A549 (cell line): ENCODE measurements around the gene NDNF. TPM values are rescaled to one million over a fixed set of nuclear protein-coding genes. Genes with fewer than 3 reads are reported as not detected.

Experiments used
- ATAC-seq, 2 experiments: fragments of 200-7000 bp in 1 of 2; fragments of >200 bp in 1 of 2; cut with Nextera tagmentation in 1 of 2; cut with Tn5 transposase in 1 of 2; 3 replicates each; pipeline versions ENCODE4 v1.8.0 to v1.9.1; 2018 to 2020; ENCODE audit warnings: mild to moderate bottlenecking in 1 of 2, moderate library complexity in 1 of 2
- CTCF ChIA-PET: fragments of 300-600 bp; sonication (Branson Sonifier 250); formaldehyde crosslinking; extraction: SDS; loops from one replicate; lab custom pipeline; 2021; ENCODE audit warnings: antibody characterized with exemption, inconsistent platforms; lab: Yijun Ruan, JAX
- POLR2A ChIA-PET: fragments of 350-600 bp; formaldehyde crosslinking; extraction: SDS; loops from one replicate; lab custom pipeline; 2021; ENCODE audit warnings: antibody characterized with exemption, inconsistent platforms; lab: Yijun Ruan, JAX
- DNase-seq, 2 experiments: peaks; one replicate each; pipeline versions ENCODE4 v3.0.0 to v3.0.0-alpha.2; 2011 to 2016; ENCODE audit warnings: low read depth in 1 of 2, low spot score in 1 of 2
- FAIRE-seq: peaks from 2 replicates; lab custom pipeline; 2011; peaks lifted over from hg19 to GRCh38; lab: Jason Lieb, UNC
- H3K27ac ChIP-seq, 2 experiments: fragments of >200 bp; sonication (Bioruptor Twin); formaldehyde crosslinking; 3 replicates each; pipeline ENCODE4 v1.5.1; 2016 to 2017
- H3K4me1 ChIP-seq: fragments of >200 bp; sonication (Bioruptor Twin); formaldehyde crosslinking; 3 replicates; pipeline ENCODE4 v1.6.1; 2016
- H3K4me2 ChIP-seq: fragments of >200 bp; sonication (Bioruptor Twin); formaldehyde crosslinking; 3 replicates; pipeline ENCODE4 v1.6.1; 2016
- H3K4me3 ChIP-seq: fragments of >200 bp; sonication (Bioruptor Twin); formaldehyde crosslinking; 3 replicates; pipeline ENCODE4 v1.5.1; 2016
- H3K9me3 ChIP-seq: fragments of >200 bp; sonication (Bioruptor Twin); formaldehyde crosslinking; 3 replicates; pipeline ENCODE4 v1.6.1; 2016
- CBX8 ChIP-seq: fragments of 200-600 bp; sonication (generic); IDR thresholded peaks from 2 replicates; pipeline ENCODE4 v1.6.1; 2016
- CEBPB ChIP-seq, 2 experiments: fragments of >200 bp in 1 of 2; sonication (Bioruptor Twin) in 1 of 2; formaldehyde crosslinking in 1 of 2; IDR thresholded peaks; 2 replicates each; pipeline ENCODE4 v1.6.1; 2012 to 2016
- CHD2 ChIP-seq: fragments of 150-350 bp; IDR thresholded peaks from 2 replicates; pipeline ENCODE4 v1.6.1; 2014; ENCODE audit warnings: low read length; ENCODE audit not compliant: partially characterized antibody
- E2F6 ChIP-seq: IDR thresholded peaks from 2 replicates; pipeline ENCODE4 v1.6.1; 2012; ENCODE audit warnings: low read depth, borderline replicate concordance
- EHF ChIP-seq: fragments of 250-450 bp; sonication (Bioruptor Pico); IDR thresholded peaks from 2 replicates; pipeline ENCODE4 v1.5.0; 2020; ENCODE audit warnings: mild to moderate bottlenecking
- FOSB ChIP-seq: fragments of 250-450 bp; sonication (Bioruptor Pico); IDR thresholded peaks from 2 replicates; pipeline ENCODE4 v1.5.0; 2020; ENCODE audit warnings: mild to moderate bottlenecking, moderate library complexity
- HES2 ChIP-seq: fragments of >200 bp; sonication (Bioruptor Twin); formaldehyde crosslinking; IDR thresholded peaks from 2 replicates; pipeline ENCODE4 v1.6.1; 2016
- HOXA7 ChIP-seq: fragments of 250-450 bp; sonication (Bioruptor Pico); IDR thresholded peaks from 2 replicates; pipeline ENCODE4 v1.5.0; 2020; ENCODE audit warnings: mild to moderate bottlenecking, moderate library complexity
- HOXB13 ChIP-seq: fragments of 250-450 bp; sonication (Bioruptor Pico); IDR thresholded peaks from 2 replicates; pipeline ENCODE4 v1.5.0; 2020; ENCODE audit warnings: low read depth, mild to moderate bottlenecking, moderate library complexity
- HOXB5 ChIP-seq: fragments of 250-450 bp; sonication (Bioruptor Pico); IDR thresholded peaks from 2 replicates; pipeline ENCODE4 v1.5.0; 2020; ENCODE audit warnings: mild to moderate bottlenecking, moderate library complexity
- JUN ChIP-seq, 2 experiments: fragments of >200 bp; sonication (Bioruptor Twin); formaldehyde crosslinking; IDR thresholded peaks; 2 replicates in 1 of 2; 3 replicates in 1 of 2; pipeline ENCODE4 v1.6.1; 2016 to 2017
- JUNB ChIP-seq: fragments of >200 bp; sonication (Bioruptor Twin); formaldehyde crosslinking; IDR thresholded peaks from 2 replicates; pipeline ENCODE4 v1.6.1; 2016
- MAZ ChIP-seq: fragments of 150-350 bp; IDR thresholded peaks from 2 replicates; pipeline ENCODE4 v1.6.1; 2014; ENCODE audit warnings: antibody characterized with exemption, low read depth, low read length, borderline replicate concordance
- NPAS2 ChIP-seq: fragments of 250-450 bp; sonication (Bioruptor Pico); IDR thresholded peaks from 2 replicates; pipeline ENCODE4 v1.8.0; 2022; ENCODE audit warnings: mild to moderate bottlenecking, moderate library complexity, borderline replicate concordance
- RAD21 ChIP-seq, 2 experiments: fragments of >200 bp in 1 of 2; sonication (Bioruptor Twin) in 1 of 2; formaldehyde crosslinking in 1 of 2; IDR thresholded peaks in 1 of 2; conservative IDR thresholded peaks in 1 of 2; 2 replicates in 1 of 2; 3 replicates in 1 of 2; pipeline ENCODE4 v1.6.1; 2012 to 2018; ENCODE audit warnings: inconsistent platforms in 1 of 2
- RCOR1 ChIP-seq: fragments of 150-350 bp; IDR thresholded peaks from 2 replicates; pipeline ENCODE4 v1.6.1; 2014; ENCODE audit warnings: antibody characterized with exemption, low read length, low read depth
- REST ChIP-seq: fragments of 200-600 bp; sonication (generic); IDR thresholded peaks from 2 replicates; pipeline ENCODE4 v1.6.1; 2016; ENCODE audit warnings: antibody characterized with exemption, mild to moderate bottlenecking, moderate library complexity
- SMC3 ChIP-seq: fragments of >200 bp; sonication (Bioruptor Twin); formaldehyde crosslinking; IDR thresholded peaks from 3 replicates; pipeline ENCODE4 v1.6.1; 2018; ENCODE audit warnings: inconsistent platforms
- SREBF2 ChIP-seq: fragments of 450-650 bp; IDR thresholded peaks from 2 replicates; pipeline ENCODE4 v1.6.1; 2014; ENCODE audit warnings: mild to moderate bottlenecking, moderate library complexity
- TFCP2L1 ChIP-seq: fragments of 250-450 bp; sonication (Bioruptor Pico); IDR thresholded peaks from 2 replicates; pipeline ENCODE4 v1.5.0; 2021; ENCODE audit warnings: mild to moderate bottlenecking
- TP53 ChIP-seq: fragments of 250-450 bp; sonication (Bioruptor Pico); IDR thresholded peaks from 2 replicates; pipeline ENCODE4 v1.5.0; 2021; ENCODE audit warnings: mild to moderate bottlenecking, moderate library complexity
- ZNF302 ChIP-seq: fragments of 250-450 bp; sonication (Bioruptor Pico); IDR thresholded peaks from 2 replicates; pipeline ENCODE4 v1.9.0; 2021; ENCODE audit warnings: inconsistent platforms, mild to moderate bottlenecking, moderate library complexity
- ZSCAN20 ChIP-seq: fragments of 250-450 bp; sonication (Bioruptor Pico); IDR thresholded peaks from 2 replicates; pipeline ENCODE4 v1.8.0; 2022; ENCODE audit warnings: mild to moderate bottlenecking, moderate library complexity
- WGBS: methylation state at CpG from one replicate; pipeline ENCODE4 v1.1.6; 2017; ENCODE audit errors: missing lambda C conversion rate; 5-methylcytosine and 5-hydroxymethylcytosine counted together
- polyA plus RNA-seq, 4 experiments: library from polyadenylated mRNA; depleted of rRNA in 3 of 4; stranded (reverse); fragments of >200 nt; fragmentation: RNase III in 1 of 4; extraction: RNeasy Plus Mini Kit Qiagen cat#74134 plus additional on column Dnase treatment in 1 of 4; gene quantifications; 2 replicates in 3 of 4; 3 replicates in 1 of 4; pipeline ENCODE4 v1.2.3, GENCODE V29; 2011 to 2017
- TF ChIP-seq, protein P1 (sequence below): fragments of 150-350 bp; IDR thresholded peaks from 2 replicates; pipeline ENCODE4 v1.6.1; 2014; ENCODE audit warnings: low read depth, mild to moderate bottlenecking, low read length
- TF ChIP-seq, protein P2 (sequence below): fragments of 450-650 bp; IDR thresholded peaks from 2 replicates; pipeline ENCODE4 v1.6.1; 2014; ENCODE audit warnings: antibody characterized with exemption
- TF ChIP-seq, protein P3 (sequence below): fragments of 250-450 bp; sonication (Bioruptor Pico); IDR thresholded peaks from 2 replicates; pipeline ENCODE4 v1.5.0; 2021; ENCODE audit warnings: mild to moderate bottlenecking, moderate library complexity, borderline replicate concordance
- TF ChIP-seq, protein P4 (sequence below): fragments of >200 bp; sonication (Bioruptor Twin); formaldehyde crosslinking; IDR thresholded peaks from 3 replicates; pipeline ENCODE4 v1.6.1; 2016

The NDNF gene
- polyA plus RNA-seq, 2 of the 4 experiments (the other 2 are of a cell fraction) = not detected

DNA sequence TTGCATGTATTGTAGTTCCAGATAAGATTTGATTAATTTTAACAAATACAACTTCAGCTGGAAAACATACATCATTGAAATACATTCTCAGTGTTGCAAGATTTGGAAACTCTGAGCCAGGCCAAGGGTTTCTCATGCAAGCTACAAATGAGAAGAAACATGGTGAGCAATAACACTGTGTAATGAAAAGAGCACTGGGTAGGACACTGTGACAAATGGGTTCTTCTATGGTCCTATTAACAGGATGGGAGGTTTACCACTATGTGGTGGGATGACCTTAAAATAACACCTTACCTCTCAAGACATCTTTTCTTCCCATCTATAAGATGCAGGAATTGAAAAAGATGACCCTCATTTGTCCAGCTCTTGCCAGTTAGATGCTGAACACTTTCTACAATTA is 19.6 kb upstream of the NDNF start:
- Histone ChIP-seq H3K9me3 (no peaks in the 10 kb centered on the region), H3K4me3 (no peak overlapping the region), H3K27ac (no peak overlapping the region), H3K4me1 (no peaks in the 10 kb centered on the region), H3K4me2 (no peak overlapping the region)
- ATAC-seq = no peak
- TF ChIP-seq JUNB (no peak), RCOR1 (no peak), HOXA7 (CRISPR knock-in tag) (no peak), EHF (CRISPR knock-in tag) (no peak), RAD21 (conservative IDR thresholded peaks at IDR 0.05 in 1 of 2, IDR thresholded peaks at IDR 0.05 in 1 of 2) (no peak), CHD2 (no peak), HES2 (no peak), MAZ (no peak), CBX8 (no peak), ZSCAN20 (CRISPR knock-in tag) (no peak), JUN (IDR thresholded peaks at IDR 0.05) (no peak), E2F6 (no peak)
- no peak for DNase-seq
- CTCF ChIA-PET = no interaction called here
- POLR2A ChIA-PET = no interaction called here
- no peak for FAIRE-seq

DNA sequence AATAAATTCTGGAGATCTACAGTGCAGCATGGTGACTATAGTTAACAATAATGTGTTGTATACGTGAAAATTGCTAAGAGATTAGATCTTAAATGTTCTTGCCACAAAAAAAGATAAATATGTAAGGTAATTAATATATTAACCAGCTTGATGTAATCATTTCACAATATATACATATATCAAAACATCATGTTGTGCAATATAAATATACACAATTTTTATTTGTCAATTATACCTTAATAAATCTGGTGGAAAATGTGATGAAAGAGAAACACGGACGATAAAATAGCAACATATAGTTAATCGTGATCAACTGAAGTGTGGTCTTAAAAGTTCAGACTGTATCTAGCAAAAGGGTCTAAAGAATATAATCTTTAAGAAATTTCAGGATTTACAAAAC is 16.5 kb upstream of the NDNF start:
- Histone ChIP-seq H3K4me2 (no peak overlapping the region), H3K27ac (no peak overlapping the region), H3K4me1 (no peaks in the 10 kb centered on the region), H3K9me3 (no peaks in the 10 kb centered on the region), H3K4me3 (no peak overlapping the region)
- DNase-seq = no peak
- no peak for ATAC-seq
- ChIA-PET POLR2A (no interaction called here), CTCF (no interaction called here)
- no peak for TF ChIP-seq HOXB5 (CRISPR knock-in tag)
- TF ChIP-seq REST = no peak
- TF ChIP-seq TP53 (CRISPR knock-in tag) = no peak
- no peak for TF ChIP-seq HOXB13
- no peak for FAIRE-seq
- 60% methylated on average over 4 of the region's 4 CpGs for WGBS

DNA sequence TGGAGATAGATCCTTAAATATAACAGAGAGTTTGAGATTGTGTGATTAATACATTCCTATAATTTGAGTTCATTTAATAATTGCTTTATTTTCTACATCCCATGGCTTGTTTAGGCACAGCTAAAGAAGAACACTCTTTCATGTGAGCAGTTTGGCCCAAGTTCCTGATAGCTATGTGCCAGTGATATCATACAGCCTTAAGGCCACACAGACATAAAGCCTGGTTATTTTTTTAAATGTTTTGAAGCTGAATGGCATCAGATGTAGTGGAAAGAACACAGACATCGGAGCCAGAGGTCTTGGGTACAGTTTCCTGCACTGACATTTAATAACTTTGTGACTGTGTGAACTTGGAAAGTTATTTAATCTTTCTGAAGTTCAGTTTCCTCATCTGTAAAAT is 7.0 kb upstream of the NDNF start:
- POLR2A ChIA-PET = no interaction called here
- Histone ChIP-seq H3K4me1 (no peaks in the 10 kb centered on the region), H3K4me2 (no peak overlapping the region), H3K27ac (no peak overlapping the region), H3K4me3 (no peak overlapping the region), H3K9me3 (no peaks in the 10 kb centered on the region)
- WGBS = 5% methylated on average over 1 of the region's 1 CpG
- DNase-seq (no peak), FAIRE-seq (no peak), ATAC-seq (no peak)
- CTCF ChIA-PET = no interaction called here
- TF ChIP-seq, protein P1, sequence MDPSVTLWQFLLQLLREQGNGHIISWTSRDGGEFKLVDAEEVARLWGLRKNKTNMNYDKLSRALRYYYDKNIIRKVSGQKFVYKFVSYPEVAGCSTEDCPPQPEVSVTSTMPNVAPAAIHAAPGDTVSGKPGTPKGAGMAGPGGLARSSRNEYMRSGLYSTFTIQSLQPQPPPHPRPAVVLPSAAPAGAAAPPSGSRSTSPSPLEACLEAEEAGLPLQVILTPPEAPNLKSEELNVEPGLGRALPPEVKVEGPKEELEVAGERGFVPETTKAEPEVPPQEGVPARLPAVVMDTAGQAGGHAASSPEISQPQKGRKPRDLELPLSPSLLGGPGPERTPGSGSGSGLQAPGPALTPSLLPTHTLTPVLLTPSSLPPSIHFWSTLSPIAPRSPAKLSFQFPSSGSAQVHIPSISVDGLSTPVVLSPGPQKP = no peak
- TF ChIP-seq, protein P2, sequence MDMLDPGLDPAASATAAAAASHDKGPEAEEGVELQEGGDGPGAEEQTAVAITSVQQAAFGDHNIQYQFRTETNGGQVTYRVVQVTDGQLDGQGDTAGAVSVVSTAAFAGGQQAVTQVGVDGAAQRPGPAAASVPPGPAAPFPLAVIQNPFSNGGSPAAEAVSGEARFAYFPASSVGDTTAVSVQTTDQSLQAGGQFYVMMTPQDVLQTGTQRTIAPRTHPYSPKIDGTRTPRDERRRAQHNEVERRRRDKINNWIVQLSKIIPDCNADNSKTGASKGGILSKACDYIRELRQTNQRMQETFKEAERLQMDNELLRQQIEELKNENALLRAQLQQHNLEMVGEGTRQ = no peak
- TF ChIP-seq SREBF2 (no peak), ZNF302 (CRISPR knock-in tag) (no peak), NPAS2 (CRISPR knock-in tag) (no peak), TFCP2L1 (no peak), TP53 (CRISPR knock-in tag) (no peak), CEBPB (IDR thresholded peaks at IDR 0.05) (no peak), SMC3 (no peak), FOSB (CRISPR knock-in tag) (no peak)
- TF ChIP-seq, protein P3, sequence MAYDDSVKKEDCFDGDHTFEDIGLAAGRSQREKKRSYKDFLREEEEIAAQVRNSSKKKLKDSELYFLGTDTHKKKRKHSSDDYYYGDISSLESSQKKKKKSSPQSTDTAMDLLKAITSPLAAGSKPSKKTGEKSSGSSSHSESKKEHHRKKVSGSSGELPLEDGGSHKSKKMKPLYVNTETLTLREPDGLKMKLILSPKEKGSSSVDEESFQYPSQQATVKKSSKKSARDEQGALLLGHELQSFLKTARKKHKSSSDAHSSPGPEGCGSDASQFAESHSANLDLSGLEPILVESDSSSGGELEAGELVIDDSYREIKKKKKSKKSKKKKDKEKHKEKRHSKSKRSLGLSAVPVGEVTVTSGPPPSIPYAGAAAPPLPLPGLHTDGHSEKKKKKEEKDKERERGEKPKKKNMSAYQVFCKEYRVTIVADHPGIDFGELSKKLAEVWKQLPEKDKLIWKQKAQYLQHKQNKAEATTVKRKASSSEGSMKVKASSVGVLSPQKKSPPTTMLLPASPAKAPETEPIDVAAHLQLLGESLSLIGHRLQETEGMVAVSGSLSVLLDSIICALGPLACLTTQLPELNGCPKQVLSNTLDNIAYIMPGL (CRISPR knock-in tag) = no peak
- TF ChIP-seq, protein P4, sequence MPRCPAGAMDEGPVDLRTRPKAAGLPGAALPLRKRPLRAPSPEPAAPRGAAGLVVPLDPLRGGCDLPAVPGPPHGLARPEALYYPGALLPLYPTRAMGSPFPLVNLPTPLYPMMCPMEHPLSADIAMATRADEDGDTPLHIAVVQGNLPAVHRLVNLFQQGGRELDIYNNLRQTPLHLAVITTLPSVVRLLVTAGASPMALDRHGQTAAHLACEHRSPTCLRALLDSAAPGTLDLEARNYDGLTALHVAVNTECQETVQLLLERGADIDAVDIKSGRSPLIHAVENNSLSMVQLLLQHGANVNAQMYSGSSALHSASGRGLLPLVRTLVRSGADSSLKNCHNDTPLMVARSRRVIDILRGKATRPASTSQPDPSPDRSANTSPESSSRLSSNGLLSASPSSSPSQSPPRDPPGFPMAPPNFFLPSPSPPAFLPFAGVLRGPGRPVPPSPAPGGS = no peak
